Fibroblast of gingiva (primary cell): ENCODE data around the gene WDR5B.

Source experiments
- DNase-seq: peaks from one replicate; pipeline ENCODE4 v3.0.0-alpha.2; 2011; ENCODE audit warnings: low read depth

Gene WDR5B

DNA sequence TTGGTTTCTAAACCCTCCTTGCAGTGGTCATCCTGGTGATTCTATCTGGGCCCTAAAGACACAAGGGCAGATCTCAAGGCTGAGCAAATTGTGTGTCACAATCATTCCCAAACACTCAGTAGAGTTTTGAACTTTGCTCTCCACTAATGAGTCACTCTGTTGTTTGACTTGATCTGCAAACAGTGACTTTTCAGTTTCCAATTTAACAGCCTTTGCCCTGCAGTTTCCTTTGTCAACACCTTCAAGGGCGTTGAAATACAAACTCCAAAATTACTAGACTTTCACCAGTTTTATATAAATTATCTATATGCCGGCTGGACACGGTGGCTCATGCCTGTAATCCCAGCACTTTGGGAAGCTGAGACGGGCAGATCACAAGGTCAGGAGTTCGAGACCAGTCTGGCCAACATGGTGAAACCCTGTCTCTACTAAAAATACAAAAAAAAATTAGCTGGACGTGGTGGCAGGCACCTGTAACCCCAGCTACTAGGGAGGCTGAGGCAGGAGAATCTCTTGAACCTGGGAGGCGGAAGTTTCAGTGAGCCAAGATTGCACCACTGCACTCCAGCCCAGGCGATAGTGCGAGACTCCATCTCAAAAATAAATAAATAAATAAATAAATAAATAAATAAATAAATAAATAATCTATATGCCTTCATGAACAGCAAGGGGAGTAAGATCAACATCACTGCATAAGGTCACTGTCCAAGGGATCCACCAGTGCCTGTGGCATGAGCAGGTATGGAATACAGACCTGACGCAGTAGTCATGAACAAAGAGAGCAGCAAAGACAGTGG, 50.1 kb downstream of the WDR5B start:
- peak; percentile 61 for DNase-seq

DNA sequence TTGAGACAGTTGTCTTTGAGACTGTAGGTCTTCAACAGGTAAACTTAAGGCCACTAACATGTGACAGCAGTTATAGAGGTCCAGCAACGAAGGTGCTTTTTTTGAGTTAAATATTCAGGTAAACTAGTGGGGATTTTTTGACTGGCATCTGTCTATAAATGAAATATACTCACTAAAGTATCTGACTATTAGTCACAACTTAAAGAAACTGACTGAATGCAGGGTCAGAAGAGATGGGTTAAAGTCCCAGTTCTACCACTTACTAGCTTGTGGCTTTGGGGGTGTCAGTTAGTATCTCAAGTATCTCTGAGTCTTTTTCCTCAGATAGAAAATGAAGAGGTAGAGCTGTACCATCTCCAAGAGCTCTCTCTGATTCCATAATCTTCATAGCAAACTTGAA, 50.8 kb downstream of the WDR5B start:
- no peak for DNase-seq

DNA sequence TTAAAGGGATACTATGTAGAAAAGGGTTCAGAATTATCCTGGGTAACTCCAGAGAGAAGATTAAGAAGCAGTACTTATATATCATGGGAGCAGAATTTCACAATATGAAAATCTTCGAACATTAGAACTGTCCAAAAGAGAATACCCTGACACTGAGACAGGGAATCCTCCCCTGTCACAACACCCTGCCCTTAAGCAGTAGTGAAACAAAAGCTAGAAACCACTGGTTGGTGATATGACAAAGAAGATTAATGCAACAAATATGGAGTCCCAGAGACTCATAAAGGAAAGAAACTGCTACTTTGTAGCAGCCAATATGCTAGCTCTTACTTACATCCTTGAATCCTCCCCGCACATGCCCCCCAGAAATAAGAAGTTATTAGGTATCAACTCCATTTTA, 51.4 kb downstream of the WDR5B start:
- no peak for DNase-seq
